Muscle layer of duodenum (tissue), 2 donors: ENCODE measurements around the gene DSE.
"Not testable (repeated sequence)": the region's sequence is repeated elsewhere in the genome, so short reads cannot be mapped to it uniquely, and the experiment has no call there.

Source experiments
- H3K27ac ChIP-seq: one replicate; pipeline ENCODE4 v1.7.0; 2013; ENCODE audit warnings: mild to moderate bottlenecking, low read length
- H3K27me3 ChIP-seq: one replicate; pipeline ENCODE4 v1.7.0; 2013; ENCODE audit warnings: low read depth, mild to moderate bottlenecking, control low read depth, low read length
- H3K36me3 ChIP-seq, 2 donors: one replicate each; pipeline ENCODE4 v1.7.0; 2013; ENCODE audit warnings: low read length in 2 of 2, control low read depth in 1 of 2, mild to moderate bottlenecking in 1 of 2; ENCODE audit not compliant: insufficient read depth in 2 of 2, control insufficient read depth in 1 of 2
- H3K4me1 ChIP-seq, 2 donors: one replicate each; pipeline ENCODE4 v1.7.0; 2013; ENCODE audit warnings: low read length in 2 of 2, mild to moderate bottlenecking in 2 of 2, control low read depth in 1 of 2, moderate library complexity in 1 of 2; ENCODE audit not compliant: insufficient read depth in 2 of 2, control insufficient read depth in 1 of 2
- H3K4me3 ChIP-seq, 2 donors: one replicate each; pipeline ENCODE4 v1.7.0; 2013; ENCODE audit warnings: low read length in 2 of 2, low read depth in 1 of 2, mild to moderate bottlenecking in 1 of 2
- H3K9me3 ChIP-seq, 2 donors: one replicate each; pipeline ENCODE4 v1.7.0; 2013; ENCODE audit warnings: low read length in 2 of 2, control low read depth in 1 of 2, mild to moderate bottlenecking in 1 of 2; ENCODE audit not compliant: control insufficient read depth in 1 of 2
- donor health status: healthy.

DSE gene

DNA sequence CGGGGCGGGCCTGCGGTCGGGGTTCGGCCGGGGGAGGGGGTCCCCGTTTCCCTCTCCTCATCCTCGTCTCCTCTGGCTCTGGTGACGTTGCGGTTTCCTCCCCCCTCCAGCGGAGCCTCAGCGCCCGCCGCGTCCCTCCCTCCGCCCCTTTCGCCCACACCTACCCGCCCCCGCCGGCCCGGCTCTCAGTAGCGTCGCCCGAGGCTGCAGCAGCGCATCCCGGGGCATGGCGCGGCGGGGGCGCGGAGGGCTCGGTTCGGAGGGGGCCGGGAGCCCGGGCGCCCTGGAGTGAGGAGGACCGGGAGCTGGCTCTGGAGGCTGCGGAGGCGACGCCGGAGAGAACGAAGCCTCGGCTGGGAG lies at the start of gene DSE:
DSE (plus strand) TSS at position 188 of the 360 bp plus-strand sequence. CDS start 28,304 bp downstream, outside the sequence.
- Histone ChIP-seq H3K4me3 (peak within 1 kb of the TSS; percentile 77 to 88), H3K4me1 (peaks cover 0 to 11% of the 10 kb centered on the region in 2 donors), H3K27ac (peak within 1 kb of the TSS; percentile 86), H3K27me3 (no peaks in the 10 kb centered on the region), H3K36me3 (no peaks in the 10 kb centered on the region), H3K9me3 (no peaks in the 10 kb centered on the region)

DNA sequence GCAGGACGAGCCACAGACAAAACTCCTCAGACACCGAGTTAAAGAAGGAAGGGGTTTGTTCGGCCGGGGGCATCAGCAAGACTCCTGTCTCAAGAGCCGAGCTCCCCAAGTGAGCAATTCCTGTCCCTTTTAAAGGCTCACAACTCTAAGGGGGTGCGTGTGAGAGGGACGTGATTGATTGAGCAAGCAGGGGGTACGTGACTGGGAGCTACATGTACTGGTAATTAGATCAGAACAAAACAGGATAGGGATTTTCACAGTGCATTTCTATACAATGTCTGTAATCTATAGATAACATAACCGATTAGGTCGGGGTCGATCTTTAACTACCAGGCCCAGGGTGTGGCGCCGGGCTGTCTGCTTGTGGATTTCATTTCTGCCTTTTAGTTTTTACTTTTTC lies 48.8 kb upstream of the DSE start:
- not testable (repeated sequence) for H3K27me3 ChIP-seq, H3K4me3 ChIP-seq, H3K9me3 ChIP-seq, H3K27ac ChIP-seq, H3K36me3 ChIP-seq, H3K4me1 ChIP-seq

DNA sequence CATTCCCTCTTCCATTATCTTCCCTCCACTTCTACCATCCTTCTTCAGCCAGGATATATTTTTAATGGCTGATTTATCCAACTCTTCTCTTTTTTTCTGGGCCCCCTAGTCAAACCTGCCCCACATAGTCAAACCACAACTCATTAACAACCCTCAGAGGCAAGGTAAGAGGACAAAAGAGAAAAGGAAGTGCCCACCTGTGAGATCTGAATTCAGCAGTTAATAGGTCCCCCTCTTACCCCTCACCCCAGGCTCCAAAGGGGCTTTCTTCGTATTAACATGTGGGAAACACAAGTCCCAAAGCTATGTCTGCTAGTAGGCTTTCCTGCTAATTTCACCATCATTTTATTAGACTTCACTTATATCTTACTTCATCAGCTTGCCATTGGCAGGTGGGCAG lies 46.9 kb upstream of the DSE start:
- Histone ChIP-seq H3K36me3 (no peaks in the 10 kb centered on the region), H3K9me3 (no peaks in the 10 kb centered on the region), H3K4me3 (no peak overlapping the region), H3K27me3 (no peaks in the 10 kb centered on the region), H3K4me1 (no peaks in the 10 kb centered on the region), H3K27ac (no peak overlapping the region)

DNA sequence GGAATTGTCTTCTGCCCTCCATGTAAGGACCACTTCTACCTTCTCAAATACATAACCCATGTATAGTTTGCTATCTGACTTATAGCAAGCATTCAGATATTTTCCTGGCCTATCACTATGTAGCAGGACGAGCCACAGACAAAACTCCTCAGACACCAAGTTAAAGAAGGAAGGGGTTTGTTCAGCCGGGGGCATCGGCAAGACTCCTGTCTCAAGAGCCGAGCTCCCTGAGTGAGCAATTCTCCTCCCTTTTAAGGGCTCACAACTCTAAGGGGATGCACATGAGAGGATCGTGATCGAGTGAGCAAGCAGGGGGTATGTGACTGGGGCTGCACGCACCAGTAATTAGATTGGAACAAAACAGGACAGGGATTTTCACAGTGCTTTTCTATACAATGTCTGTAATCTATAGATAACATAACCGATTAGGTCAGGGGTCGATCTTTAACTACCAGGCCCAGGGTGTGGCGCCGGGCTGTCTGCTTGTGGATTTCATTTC lies 45.1 kb upstream of the DSE start:
- not testable (repeated sequence) for H3K36me3 ChIP-seq, H3K4me3 ChIP-seq, H3K4me1 ChIP-seq, H3K27me3 ChIP-seq, H3K27ac ChIP-seq, H3K9me3 ChIP-seq

DNA sequence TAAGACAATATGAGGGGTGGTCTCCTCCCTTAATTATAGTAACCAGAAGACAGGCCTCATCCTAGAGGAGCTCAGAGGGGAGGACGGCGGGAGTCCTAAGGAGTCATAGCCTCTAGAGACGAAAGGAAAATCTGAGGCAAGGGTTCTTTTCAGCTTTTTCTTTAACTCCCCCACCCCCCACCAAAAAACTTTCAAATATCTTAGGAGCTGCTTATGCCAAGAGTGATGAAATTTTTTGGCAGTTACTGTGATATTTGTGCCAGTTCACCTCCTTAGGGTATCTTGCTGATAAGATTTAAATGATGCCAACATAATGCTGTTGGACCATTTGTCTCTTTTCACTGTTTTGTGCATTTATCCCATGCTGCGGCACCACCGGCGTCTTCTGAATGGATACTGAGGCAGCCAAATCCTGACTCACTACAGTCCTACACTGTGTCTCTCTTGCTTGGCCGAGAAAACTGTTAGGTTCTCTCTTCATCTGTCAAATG lies 44.5 kb upstream of the DSE start:
- no peaks in the 10 kb centered on the region for H3K36me3 ChIP-seq
- no peaks in the 10 kb centered on the region for H3K27me3 ChIP-seq
- no peak overlapping the region for H3K4me3 ChIP-seq
- H3K27ac ChIP-seq: no peak overlapping the region
- no peaks in the 10 kb centered on the region for H3K9me3 ChIP-seq
- H3K4me1 ChIP-seq: peaks cover 0 to 3% of the 10 kb centered on the region in 2 donors

DNA sequence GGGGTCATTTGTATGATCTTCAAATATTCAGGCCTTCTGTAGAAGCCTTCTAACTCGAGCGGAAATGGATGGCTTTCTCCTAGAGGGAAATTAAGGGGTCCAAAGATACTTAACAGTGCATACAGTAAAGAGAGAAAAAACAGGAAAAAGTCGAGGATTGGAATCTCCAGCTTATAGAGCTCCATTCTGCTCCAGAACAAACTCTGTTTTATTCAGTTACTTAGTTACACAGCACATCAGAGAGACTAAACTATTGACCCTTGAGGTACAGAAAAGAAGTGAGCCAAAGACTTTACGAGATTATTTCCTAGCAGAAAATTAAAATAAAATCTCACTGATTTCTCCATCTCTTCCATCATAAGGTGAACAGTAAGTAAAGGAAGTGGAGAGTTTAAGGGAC lies 43.8 kb upstream of the DSE start:
- no peak overlapping the region for H3K4me3 ChIP-seq
- H3K27me3 ChIP-seq: no peaks in the 10 kb centered on the region
- H3K4me1 ChIP-seq: peaks cover 0 to 3% of the 10 kb centered on the region in 2 donors
- H3K36me3 ChIP-seq: no peaks in the 10 kb centered on the region
- H3K9me3 ChIP-seq: no peaks in the 10 kb centered on the region
- H3K27ac ChIP-seq: peak overlapping the region; percentile 40

DNA sequence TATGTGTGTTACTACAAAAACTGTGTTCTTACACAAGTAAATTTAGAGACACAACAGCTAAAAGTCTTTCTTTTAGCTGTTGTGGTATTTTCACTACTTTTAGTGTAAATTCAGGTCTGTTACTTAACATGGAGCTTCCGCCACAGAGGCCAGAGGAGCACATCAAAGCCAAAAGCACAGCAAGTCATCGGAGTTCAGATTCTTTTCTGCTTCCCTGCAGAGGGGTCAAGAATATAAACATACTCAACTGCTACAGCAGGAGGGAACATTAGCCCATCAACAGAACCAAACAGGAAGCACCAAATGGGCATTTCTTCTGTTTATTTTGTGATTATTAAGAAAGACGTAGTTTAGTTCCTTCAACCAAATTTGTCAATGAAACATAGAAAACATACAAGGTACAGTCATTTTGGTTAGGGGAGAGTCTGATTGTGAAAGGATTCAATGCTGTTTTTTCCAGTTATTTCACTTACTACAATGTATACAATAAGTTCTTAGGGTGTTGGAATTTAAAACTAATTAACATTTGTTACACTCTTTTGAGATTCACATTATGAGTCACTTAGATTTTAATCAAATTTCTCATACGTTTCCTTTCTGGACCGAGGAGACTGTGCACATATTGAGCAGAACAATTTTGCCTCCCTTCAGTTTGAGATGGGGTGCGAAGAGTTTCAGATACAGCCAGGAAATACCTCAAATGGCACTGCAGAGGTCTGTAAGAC lies 42.8 kb upstream of the DSE start:
- H3K36me3 ChIP-seq: no peaks in the 10 kb centered on the region
- H3K27me3 ChIP-seq: no peaks in the 10 kb centered on the region
- H3K27ac ChIP-seq: peak overlapping the region; percentile 3
- no peaks in the 10 kb centered on the region for H3K9me3 ChIP-seq
- no peak overlapping the region for H3K4me3 ChIP-seq
- peaks cover 0 to 3% of the 10 kb centered on the region in 2 donors for H3K4me1 ChIP-seq

DNA sequence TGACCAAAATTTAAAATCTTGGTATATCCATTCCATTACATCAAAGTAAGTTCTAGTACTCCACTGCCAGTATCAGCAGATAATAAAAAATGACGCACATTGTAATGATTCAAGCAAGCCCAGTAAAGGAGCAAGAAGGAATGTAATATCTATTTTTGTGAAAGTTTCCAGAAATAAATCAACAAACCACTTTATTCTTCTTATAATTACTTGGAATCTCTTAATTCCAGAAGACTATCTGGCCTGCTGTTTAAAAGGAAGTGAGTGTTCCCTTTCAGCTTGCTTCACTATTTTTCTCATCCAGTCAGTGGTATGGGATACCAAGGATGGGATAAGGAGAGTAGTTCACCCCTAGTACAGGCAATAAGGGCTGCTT lies 42.2 kb upstream of the DSE start:
- Histone ChIP-seq H3K27me3 (no peaks in the 10 kb centered on the region), H3K9me3 (no peaks in the 10 kb centered on the region), H3K27ac (peak overlapping the region; percentile 3), H3K4me1 (peaks cover 0 to 3% of the 10 kb centered on the region in 2 donors), H3K4me3 (no peak overlapping the region), H3K36me3 (no peaks in the 10 kb centered on the region)

DNA sequence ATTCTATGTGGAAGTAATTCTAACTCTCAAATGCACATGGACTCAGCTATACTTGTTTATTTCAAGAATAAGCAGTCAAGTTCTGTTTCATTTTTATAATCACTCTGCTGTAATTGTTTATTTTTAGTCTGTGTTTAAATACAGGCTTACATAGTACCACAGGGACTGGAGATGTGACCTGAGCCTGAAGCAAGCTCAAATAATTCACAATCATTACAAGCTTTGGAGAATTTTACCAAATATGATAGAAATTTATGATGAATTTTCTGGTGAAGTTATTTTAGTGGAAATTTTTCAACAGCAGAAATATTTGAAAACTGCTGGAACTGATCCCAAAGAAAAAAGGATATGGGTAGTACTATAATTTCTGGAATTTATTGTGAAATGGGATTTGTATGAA lies 41.6 kb upstream of the DSE start:
- no peaks in the 10 kb centered on the region for H3K9me3 ChIP-seq
- H3K27ac ChIP-seq: no peak overlapping the region
- peaks cover 0 to 3% of the 10 kb centered on the region in 2 donors for H3K4me1 ChIP-seq
- H3K27me3 ChIP-seq: no peaks in the 10 kb centered on the region
- no peaks in the 10 kb centered on the region for H3K36me3 ChIP-seq
- no peak overlapping the region for H3K4me3 ChIP-seq

DNA sequence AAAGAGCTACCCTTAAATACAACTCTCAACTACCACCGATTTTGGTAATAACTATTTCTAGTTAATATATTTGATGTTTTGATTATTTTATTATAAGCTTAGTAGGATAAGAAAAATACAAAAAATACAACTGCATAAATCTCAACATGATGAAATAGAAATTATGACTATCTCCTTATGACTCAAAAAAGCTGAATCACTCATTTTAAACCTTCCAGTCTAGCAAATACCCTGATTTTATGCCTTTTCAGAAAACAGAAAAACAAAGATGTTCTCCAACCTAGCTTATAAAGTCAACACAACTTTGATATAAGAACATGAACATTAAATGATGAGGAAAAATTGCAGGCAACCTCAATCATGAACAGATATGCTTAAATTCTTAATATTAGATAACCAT lies 40.2 kb upstream of the DSE start:
- Histone ChIP-seq H3K27ac (no peak overlapping the region), H3K4me1 (peaks cover 0 to 3% of the 10 kb centered on the region in 2 donors), H3K9me3 (no peaks in the 10 kb centered on the region), H3K4me3 (no peak overlapping the region), H3K36me3 (no peaks in the 10 kb centered on the region), H3K27me3 (no peaks in the 10 kb centered on the region)

DNA sequence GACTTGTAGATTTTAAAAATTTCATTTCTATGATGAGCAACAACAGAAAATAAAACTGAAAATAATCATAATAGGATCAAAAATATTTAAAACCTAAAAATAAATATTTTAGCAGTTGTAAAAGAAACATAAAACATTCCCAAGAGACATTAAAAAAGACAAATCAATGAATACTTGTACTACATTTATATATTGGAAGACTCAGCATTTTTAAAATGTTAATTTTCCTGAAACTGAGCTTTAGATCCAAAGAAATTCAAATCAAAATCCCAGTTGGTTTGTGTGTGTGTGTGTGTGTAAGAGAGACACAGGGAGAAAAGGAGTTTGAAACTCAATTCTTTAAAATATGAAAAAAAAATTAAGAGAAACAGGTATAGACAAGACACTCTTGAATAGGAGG lies 38.7 kb upstream of the DSE start:
- H3K9me3 ChIP-seq: no peaks in the 10 kb centered on the region
- peaks cover 0 to 3% of the 10 kb centered on the region in 2 donors for H3K4me1 ChIP-seq
- no peaks in the 10 kb centered on the region for H3K36me3 ChIP-seq
- no peak overlapping the region for H3K27ac ChIP-seq
- no peak overlapping the region for H3K4me3 ChIP-seq
- no peaks in the 10 kb centered on the region for H3K27me3 ChIP-seq
